Natural killer cell (primary cell): ENCODE measurements around the gene SMIM44. TPM values are rescaled to one million over a fixed set of nuclear protein-coding genes. Genes with fewer than 3 reads are reported as not detected.

Experiments used
- ATAC-seq, 3 donors: fragments of 150-1000 bp in 2 of 3; fragments of 200-7000 bp in 1 of 3; cut with Tn5 transposase; 1 replicate in 1 of 3; 2 replicates in 2 of 3; pipeline ENCODE4 v1.10.0; 2021; ENCODE audit warnings: mild to moderate bottlenecking in 2 of 3, moderate library complexity in 2 of 3
- DNase-seq, 2 donors: peaks; one replicate each; pipeline versions ENCODE4 v3.0.0 to v3.0.0-alpha.2; 2013 to 2021; ENCODE audit warnings: mixed read lengths in 1 of 2
- H3K27ac ChIP-seq: one replicate; pipeline ENCODE4 v1.5.1; 2013; ENCODE audit warnings: mild to moderate bottlenecking, low read length
- H3K27me3 ChIP-seq: one replicate; pipeline ENCODE4 v1.6.1; 2013; ENCODE audit warnings: low read length; ENCODE audit not compliant: control insufficient read depth, insufficient read depth
- H3K36me3 ChIP-seq: one replicate; pipeline ENCODE4 v1.6.1; 2013; ENCODE audit warnings: low read length; ENCODE audit not compliant: control insufficient read depth, insufficient read depth
- H3K4me1 ChIP-seq: one replicate; pipeline ENCODE4 v1.6.1; 2013; ENCODE audit warnings: low read length; ENCODE audit not compliant: control insufficient read depth, insufficient read depth
- H3K4me3 ChIP-seq: one replicate; pipeline ENCODE4 v1.5.1; 2013; ENCODE audit warnings: low read length
- H3K9me3 ChIP-seq: one replicate; pipeline ENCODE4 v1.6.1; 2013; ENCODE audit warnings: low read length; ENCODE audit not compliant: control insufficient read depth, insufficient read depth
- H3K27ac Mint-ChIP-seq, 2 donors: one replicate each; pipeline ENCODE4 v1.8.0; 2022; ENCODE audit warnings: mild to moderate bottlenecking in 2 of 2, mixed read lengths in 2 of 2, moderate library complexity in 1 of 2
- H3K27me3 Mint-ChIP-seq, 2 donors: one replicate each; pipeline ENCODE4 v1.8.0; 2022; ENCODE audit warnings: low read depth in 2 of 2, mixed read lengths in 2 of 2
- H3K36me3 Mint-ChIP-seq: one replicate; pipeline ENCODE4 v1.8.0; 2022; ENCODE audit warnings: mixed read lengths
- H3K4me1 Mint-ChIP-seq, 2 donors: one replicate each; pipeline ENCODE4 v1.8.0; 2022; ENCODE audit warnings: mixed read lengths in 2 of 2
- H3K4me3 Mint-ChIP-seq: one replicate; pipeline ENCODE4 v1.8.0; 2022; ENCODE audit warnings: mild to moderate bottlenecking, moderate library complexity, mixed read lengths
- H3K9me3 Mint-ChIP-seq, 2 donors: one replicate each; pipeline ENCODE4 v1.8.0; 2022; ENCODE audit warnings: mixed read lengths in 2 of 2
- CTCF ChIP-seq: fragments of 200-600 bp; IDR thresholded peaks from one replicate; pipeline ENCODE4 v1.8.0; 2022; ENCODE audit warnings: antibody characterized with exemption
- whole genome bisulfite sequencing: methylation state at CpG from one replicate; pipeline ENCODE4 v1.1.7; 2013; ENCODE audit warnings: missing lambda C conversion rate; ENCODE audit not compliant: insufficient coverage; 5-methylcytosine and 5-hydroxymethylcytosine counted together
- intact Hi-C: fragments of 100-400 bp; cut with micrococcal nuclease; formaldehyde crosslinking; loops from one replicate; pipeline ENCODE4 v1.14.2; 2022
- total RNA-seq, 4 donors: library from RNA; stranded (reverse); fragments of 120-200 nt in 1 of 4; gene quantifications; one replicate each; pipeline versions ENCODE4 v1.2.3 to v1.2.4, GENCODE V29; 2013 to 2022

SMIM44 gene
- total RNA-seq, 3 donors from 2014 or later (not counting 1 experiment from before 2014, with no cell fraction given): not detected

GRCh38 chr19:3515891-3516422 lies 32.7 kb upstream of the SMIM44 start:
- H3K9me3 Mint-ChIP-seq: no peaks in the 10 kb centered on the region
- Histone ChIP-seq H3K27ac (no peak overlapping the region), H3K27me3 (no peaks in the 10 kb centered on the region), H3K4me3 (no peak overlapping the region), H3K9me3 (no peaks in the 10 kb centered on the region), H3K36me3 (peaks cover 12% of the 10 kb centered on the region), H3K4me1 (peaks cover 28% of the 10 kb centered on the region)
- ATAC-seq: no peak
- whole genome bisulfite sequencing: 79% methylated on average over 15 of the region's 15 CpGs
- DNase-seq: no peak
- intact Hi-C loops: no loop called here
- H3K27ac Mint-ChIP-seq: peak overlapping the region in 1 of 2 donors; percentile 61
- no peaks in the 10 kb centered on the region for H3K36me3 Mint-ChIP-seq
- H3K4me1 Mint-ChIP-seq: peaks cover 8 to 25% of the 10 kb centered on the region in 2 donors
- no peaks in the 10 kb centered on the region for H3K27me3 Mint-ChIP-seq
- no peak overlapping the region for H3K4me3 Mint-ChIP-seq
- TF ChIP-seq CTCF: no peak

- H3K9me3 ChIP-seq: no peaks in the 10 kb centered on the region
- ATAC-seq (no peak), DNase-seq (no peak)
- H3K4me1 ChIP-seq: peaks cover 32% of the 10 kb centered on the region
- no peak overlapping the region for H3K4me3 Mint-ChIP-seq
- H3K4me1 Mint-ChIP-seq: peaks cover 8 to 27% of the 10 kb centered on the region in 2 donors
- no peaks in the 10 kb centered on the region for H3K36me3 Mint-ChIP-seq
- H3K9me3 Mint-ChIP-seq: no peaks in the 10 kb centered on the region
- WGBS: 92% methylated on average over 12 of the region's 12 CpGs
- intact Hi-C loops: no loop called here
- no peaks in the 10 kb centered on the region for H3K27me3 Mint-ChIP-seq
- no peak for TF ChIP-seq CTCF
- H3K4me3 ChIP-seq: no peak overlapping the region
- H3K27ac ChIP-seq: no peak overlapping the region
- H3K27ac Mint-ChIP-seq: peak overlapping the region in 1 of 2 donors; percentile 24
- H3K27me3 ChIP-seq: no peaks in the 10 kb centered on the region
- peaks cover 14% of the 10 kb centered on the region for H3K36me3 ChIP-seq
These were observed 31.7 kb upstream of the SMIM44 start for GRCh38 chr19:3514930-3515329.

GRCh38 chr19:3513229-3514140 lies 30.2 kb upstream of the SMIM44 start:
- Histone ChIP-seq H3K36me3 (peaks cover 11% of the 10 kb centered on the region), H3K27ac (no peak overlapping the region), H3K27me3 (no peaks in the 10 kb centered on the region), H3K4me1 (peaks cover 46% of the 10 kb centered on the region), H3K4me3 (no peak overlapping the region), H3K9me3 (no peaks in the 10 kb centered on the region)
- TF ChIP-seq CTCF: no peak
- no peak for DNase-seq
- H3K36me3 Mint-ChIP-seq: no peaks in the 10 kb centered on the region
- no peak overlapping the region for H3K27ac Mint-ChIP-seq
- 94% methylated on average over 23 of the region's 23 CpGs for WGBS
- H3K9me3 Mint-ChIP-seq: no peaks in the 10 kb centered on the region
- no peak overlapping the region for H3K4me3 Mint-ChIP-seq
- intact Hi-C loops: no loop called here
- peaks cover 23 to 41% of the 10 kb centered on the region in 2 donors for H3K4me1 Mint-ChIP-seq
- ATAC-seq: no peak
- no peaks in the 10 kb centered on the region for H3K27me3 Mint-ChIP-seq
